RWPE2 (cell line): ENCODE results near the gene PFN4.

Experiments
- ATAC-seq: fragments of 200-7000 bp; cut with Tn5 transposase; 3 replicates; pipeline ENCODE4 v1.9.1; 2021; ENCODE audit warnings: low read depth
- DNase-seq: peaks from one replicate; pipeline ENCODE4 v3.0.0-alpha.2; 2020; ENCODE audit warnings: low spot score
- H3K27ac ChIP-seq: fragments of 450-650 bp; 2 replicates; pipeline ENCODE4 v1.5.1; 2017; ENCODE audit warnings: mild to moderate bottlenecking; ENCODE audit not compliant: poor library complexity, severe bottlenecking
- H3K27me3 ChIP-seq: fragments of 250-450 bp; sonication (Bioruptor Pico); 2 replicates; pipeline ENCODE4 v1.5.1; 2021; ENCODE audit warnings: mild to moderate bottlenecking, moderate library complexity; ENCODE audit not compliant: insufficient read depth, poor library complexity, severe bottlenecking
- H3K36me3 ChIP-seq: fragments of 250-450 bp; sonication (Bioruptor Pico); 2 replicates; pipeline ENCODE4 v1.5.1; 2020; ENCODE audit warnings: low read depth, mild to moderate bottlenecking, moderate library complexity
- H3K4me1 ChIP-seq: fragments of 250-450 bp; sonication (Bioruptor Pico); 2 replicates; pipeline ENCODE4 v1.5.1; 2021; ENCODE audit warnings: mild to moderate bottlenecking, moderate library complexity; ENCODE audit not compliant: insufficient read depth, poor library complexity, severe bottlenecking
- H3K4me3 ChIP-seq: fragments of 250-450 bp; sonication (Bioruptor Pico); 2 replicates; pipeline ENCODE4 v1.5.1; 2021; ENCODE audit warnings: mild to moderate bottlenecking, moderate library complexity; ENCODE audit not compliant: severe bottlenecking
- H3K9me3 ChIP-seq: fragments of 250-450 bp; sonication (Bioruptor Pico); 2 replicates; pipeline ENCODE4 v1.5.1; 2021; ENCODE audit warnings: mild to moderate bottlenecking, moderate library complexity; ENCODE audit not compliant: severe bottlenecking
- TF ChIP-seq, protein P1 (sequence below): fragments of 450-650 bp; IDR thresholded peaks from one replicate; pipeline ENCODE4 v1.5.1; 2017; ENCODE audit warnings: mild to moderate bottlenecking, moderate library complexity; ENCODE audit not compliant: poor library complexity, severe bottlenecking

The PFN4 gene, protein sequence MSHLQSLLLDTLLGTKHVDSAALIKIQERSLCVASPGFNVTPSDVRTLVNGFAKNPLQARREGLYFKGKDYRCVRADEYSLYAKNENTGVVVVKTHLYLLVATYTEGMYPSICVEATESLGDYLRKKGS

DNA sequence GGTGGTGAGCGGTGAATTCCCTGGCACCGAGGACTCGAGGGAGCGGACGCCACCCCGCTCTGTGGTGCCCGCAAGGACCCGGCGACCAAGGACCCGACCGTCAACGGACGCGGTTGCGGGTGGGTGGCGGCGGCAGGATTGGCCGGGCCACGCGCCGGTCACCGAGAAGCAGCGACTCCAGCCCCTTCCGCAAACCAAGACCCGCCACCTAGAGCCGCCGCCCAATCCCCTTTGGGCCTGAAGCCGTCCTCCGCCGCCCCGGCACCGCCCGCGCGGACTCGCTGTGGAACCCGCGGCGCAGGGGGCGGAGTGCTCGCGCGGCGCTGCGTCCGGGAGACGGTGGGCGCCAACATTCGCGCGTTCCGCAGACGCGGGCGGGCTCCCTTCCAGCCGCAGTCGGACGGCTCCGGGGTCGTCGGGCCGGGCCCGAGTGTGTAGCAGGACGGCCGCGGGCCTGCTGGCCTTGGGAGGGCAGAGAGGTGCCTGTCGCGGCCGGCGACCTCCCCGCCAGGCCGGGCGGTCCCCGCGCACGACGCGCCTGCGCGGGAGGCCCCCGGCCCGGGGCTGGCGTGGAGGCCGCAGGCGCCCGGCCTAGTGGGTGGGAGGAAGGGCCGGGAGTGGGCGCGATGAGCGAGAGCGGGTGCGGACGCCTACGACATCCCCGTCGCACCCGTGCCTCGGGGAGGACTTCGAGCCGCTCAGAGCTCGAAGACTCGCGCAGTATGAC lies at the start of gene PFN4, which contains the start of gene FAM228B:
Gene PFN4, minus strand, starts transcription at position 140 of the 727 bp plus-strand sequence. CDS start 799 bp downstream, outside the sequence.
Gene FAM228B, plus strand, starts transcription at position 275 of the 727 bp plus-strand sequence. CDS start 893 bp downstream, outside the sequence.
- ATAC-seq (peak; percentile 94), DNase-seq (peak; percentile 81)
- Histone ChIP-seq H3K27me3 (no peaks in the 10 kb centered on the region), H3K27ac (peak within 1 kb of the TSS; percentile 62), H3K4me3 (peak within 1 kb of the TSS; percentile 97), H3K36me3 (no peaks in the 10 kb centered on the region), H3K9me3 (no peaks in the 10 kb centered on the region), H3K4me1 (peaks cover 10% of the 10 kb centered on the region)
- TF ChIP-seq, protein P1, sequence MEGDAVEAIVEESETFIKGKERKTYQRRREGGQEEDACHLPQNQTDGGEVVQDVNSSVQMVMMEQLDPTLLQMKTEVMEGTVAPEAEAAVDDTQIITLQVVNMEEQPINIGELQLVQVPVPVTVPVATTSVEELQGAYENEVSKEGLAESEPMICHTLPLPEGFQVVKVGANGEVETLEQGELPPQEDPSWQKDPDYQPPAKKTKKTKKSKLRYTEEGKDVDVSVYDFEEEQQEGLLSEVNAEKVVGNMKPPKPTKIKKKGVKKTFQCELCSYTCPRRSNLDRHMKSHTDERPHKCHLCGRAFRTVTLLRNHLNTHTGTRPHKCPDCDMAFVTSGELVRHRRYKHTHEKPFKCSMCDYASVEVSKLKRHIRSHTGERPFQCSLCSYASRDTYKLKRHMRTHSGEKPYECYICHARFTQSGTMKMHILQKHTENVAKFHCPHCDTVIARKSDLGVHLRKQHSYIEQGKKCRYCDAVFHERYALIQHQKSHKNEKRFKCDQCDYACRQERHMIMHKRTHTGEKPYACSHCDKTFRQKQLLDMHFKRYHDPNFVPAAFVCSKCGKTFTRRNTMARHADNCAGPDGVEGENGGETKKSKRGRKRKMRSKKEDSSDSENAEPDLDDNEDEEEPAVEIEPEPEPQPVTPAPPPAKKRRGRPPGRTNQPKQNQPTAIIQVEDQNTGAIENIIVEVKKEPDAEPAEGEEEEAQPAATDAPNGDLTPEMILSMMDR: no peak

DNA sequence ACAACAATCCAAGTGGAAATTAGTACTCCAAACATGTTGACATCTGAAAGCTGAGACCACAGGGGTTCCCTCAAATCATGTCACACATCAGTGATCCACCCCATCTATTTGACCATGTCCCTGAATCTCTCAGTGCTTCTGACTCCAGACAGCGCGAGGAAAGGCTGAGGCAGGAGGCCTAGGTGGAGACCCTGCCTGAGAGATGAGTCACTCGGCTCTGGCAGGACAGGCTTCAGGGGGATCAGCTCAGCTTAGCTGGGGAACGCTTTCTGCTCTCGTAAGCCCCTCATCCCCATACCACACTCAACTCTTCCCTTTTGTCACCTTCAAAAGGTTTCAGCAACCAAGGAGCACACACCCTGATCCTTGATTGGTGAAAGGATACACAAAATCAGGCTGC lies 45.9 kb upstream of the PFN4 start:
- Histone ChIP-seq H3K36me3 (no peaks in the 10 kb centered on the region), H3K4me1 (no peaks in the 10 kb centered on the region), H3K4me3 (no peak overlapping the region), H3K9me3 (no peaks in the 10 kb centered on the region), H3K27ac (no peak overlapping the region), H3K27me3 (no peaks in the 10 kb centered on the region)
- TF ChIP-seq, protein P1: no peak
- no peak for DNase-seq
- ATAC-seq: no peak

DNA sequence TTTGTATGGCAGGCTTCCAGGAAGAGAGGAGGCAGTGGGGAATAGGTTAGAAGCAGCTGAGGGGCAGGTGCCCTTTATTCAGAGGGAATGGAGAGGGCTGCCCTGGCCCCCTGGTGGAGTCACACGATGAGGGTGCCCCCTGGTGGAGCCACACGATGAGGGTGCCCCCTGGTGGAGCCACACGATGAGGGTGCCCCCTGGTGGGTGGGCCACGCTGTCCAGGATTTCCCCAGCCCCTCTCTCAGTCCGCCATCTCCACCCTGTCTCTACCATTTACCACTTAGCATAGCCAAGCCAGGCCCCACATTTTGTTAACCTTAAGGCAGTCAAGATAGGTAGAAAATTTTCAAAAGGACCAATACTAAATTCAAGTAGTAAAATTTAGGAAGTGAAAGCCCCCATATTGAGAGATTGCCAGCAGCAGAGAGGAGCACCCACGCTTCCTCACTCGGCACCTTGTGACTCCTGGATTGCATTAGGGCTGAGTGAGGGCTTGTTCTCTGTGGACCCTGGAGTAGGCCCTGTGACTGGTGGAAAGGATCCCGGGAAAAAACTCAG lies 41.4 kb upstream of the PFN4 start:
- TF ChIP-seq, protein P1: peak; percentile 77
- no peaks in the 10 kb centered on the region for H3K9me3 ChIP-seq
- H3K27ac ChIP-seq: no peak overlapping the region
- no peaks in the 10 kb centered on the region for H3K36me3 ChIP-seq
- no peak for DNase-seq
- H3K27me3 ChIP-seq: no peaks in the 10 kb centered on the region
- H3K4me1 ChIP-seq: no peaks in the 10 kb centered on the region
- no peak overlapping the region for H3K4me3 ChIP-seq
- ATAC-seq: peak; percentile 84

DNA sequence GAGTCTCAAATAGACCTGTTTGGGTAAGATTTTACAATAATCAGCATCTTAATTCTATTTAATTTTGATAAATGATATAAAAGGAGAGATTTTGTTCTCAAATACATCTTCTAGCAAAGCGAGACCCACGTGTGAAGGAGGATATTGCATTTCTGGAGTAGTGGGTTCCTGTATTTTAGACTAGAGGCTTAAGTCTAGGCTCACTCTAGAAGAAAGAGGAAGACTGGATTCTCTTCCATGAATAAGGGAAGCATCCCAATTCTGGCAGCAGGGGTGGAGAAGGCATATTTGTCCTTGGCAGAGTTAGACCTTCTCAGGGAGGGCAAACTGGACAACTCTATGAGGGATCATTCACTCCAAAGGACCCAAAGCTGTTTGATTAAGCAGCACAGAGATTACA lies 40.5 kb upstream of the PFN4 start:
- TF ChIP-seq, protein P1: no peak
- Histone ChIP-seq H3K27me3 (no peaks in the 10 kb centered on the region), H3K27ac (no peak overlapping the region), H3K4me1 (no peaks in the 10 kb centered on the region), H3K9me3 (no peaks in the 10 kb centered on the region), H3K36me3 (no peaks in the 10 kb centered on the region), H3K4me3 (no peak overlapping the region)
- no peak for ATAC-seq
- DNase-seq: no peak
